ENCODE measurements around the gene GGT6. TPM values are rescaled to one million over a fixed set of nuclear protein-coding genes. Genes with fewer than 3 reads are reported as not detected.
"Not testable (repeated sequence)": the region's sequence is repeated elsewhere in the genome, so short reads cannot be mapped to it uniquely, and the experiment has no call there.

GGT6 gene
- total RNA-seq, 1 experiment from 2014 or later, result not detected

DNA sequence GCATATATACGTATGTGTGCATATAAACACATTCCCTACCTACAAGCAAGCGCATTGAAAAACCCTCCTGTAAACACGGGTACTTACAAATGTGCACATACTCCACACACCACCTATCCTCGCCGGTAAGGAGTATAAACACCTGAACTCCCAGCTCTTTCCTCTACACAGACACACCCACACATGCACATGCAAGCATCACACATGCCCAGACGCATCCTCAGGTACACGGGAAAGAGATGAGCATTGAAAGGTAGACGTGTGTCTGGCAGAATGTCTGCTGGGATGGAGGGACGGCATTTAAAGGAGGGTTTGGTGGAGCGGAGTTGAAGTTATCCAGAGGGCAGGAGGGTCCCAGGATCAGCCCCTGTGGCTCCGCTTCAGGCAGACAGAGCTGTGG, 19.3 kb upstream of the GGT6 start:
- H3K27ac ChIP-seq (ENCODE audit: low read depth, low read length, poor library complexity, severe bottlenecking), result no peak overlapping the region
- no peak for TF ChIP-seq CTCF (conservative IDR thresholded peaks at IDR 0.05; ENCODE audit: low read depth, low read length)
- TF ChIP-seq EZH2 (IDR thresholded peaks at IDR 0.05; ENCODE audit: borderline replicate concordance, low read depth, low read length, poor library complexity, severe bottlenecking), result no peak
- H3K9me3 ChIP-seq (ENCODE audit: low read depth, low read length, poor library complexity, severe bottlenecking), result no peaks in the 10 kb centered on the region
- BruUV-seq (replicated peaks), result no TSS peak
- DNase-seq (ENCODE audit: low spot score), result no peak
- H3K27me3 ChIP-seq (replicated peaks; ENCODE audit: insufficient read depth, low read depth, low read length, poor library complexity), result peaks cover 23% of the 10 kb centered on the region
- H3K4me3 ChIP-seq (ENCODE audit: low read depth, low read length, poor library complexity, severe bottlenecking), result no peak overlapping the region
- no peaks in the 10 kb centered on the region for H3K36me3 ChIP-seq (ENCODE audit: insufficient read depth, low read length, poor library complexity, severe bottlenecking)
- POLR2A ChIA-PET (ENCODE audit: low non-redundant PET), result no interaction called here
- intact Hi-C loops (cut with micrococcal nuclease; ENCODE audit: unreplicated experiment), result no loop called here
- CTCF ChIA-PET, result no interaction called here
- no peaks in the 10 kb centered on the region for H3K4me1 ChIP-seq (ENCODE audit: insufficient read depth, low read length, poor library complexity, severe bottlenecking)

DNA sequence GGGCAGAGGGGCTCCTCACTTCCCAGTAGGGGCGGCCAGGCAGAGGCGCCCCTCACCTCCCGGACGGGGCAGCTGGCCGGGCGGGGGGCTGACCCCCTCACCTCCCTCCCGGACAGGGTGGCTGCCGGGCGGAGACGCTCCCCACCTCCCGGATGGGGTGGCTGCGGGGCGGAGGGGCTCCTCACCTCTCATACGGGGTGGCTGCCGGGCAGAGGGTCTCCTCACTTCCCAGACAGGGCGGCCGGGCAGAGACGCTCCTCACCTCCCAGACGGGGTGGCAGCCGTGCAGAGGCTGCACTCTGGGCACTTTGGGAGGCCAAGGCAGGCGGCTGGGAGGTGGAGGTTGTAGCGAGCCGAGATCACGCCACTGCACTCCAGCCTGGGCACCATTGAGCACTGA, 18.0 kb upstream of the GGT6 start:
- H3K36me3 ChIP-seq (ENCODE audit: insufficient read depth, low read length, poor library complexity, severe bottlenecking); DNase-seq (ENCODE audit: low spot score); H3K4me1 ChIP-seq (ENCODE audit: insufficient read depth, low read length, poor library complexity, severe bottlenecking); BruUV-seq (replicated peaks); POLR2A ChIA-PET (ENCODE audit: low non-redundant PET); H3K27ac ChIP-seq (ENCODE audit: low read depth, low read length, poor library complexity, severe bottlenecking); intact Hi-C loops (cut with micrococcal nuclease; ENCODE audit: unreplicated experiment); H3K4me3 ChIP-seq (ENCODE audit: low read depth, low read length, poor library complexity, severe bottlenecking); CTCF ChIA-PET; H3K9me3 ChIP-seq (ENCODE audit: low read depth, low read length, poor library complexity, severe bottlenecking): not testable (repeated sequence)
- H3K27me3 ChIP-seq (replicated peaks; ENCODE audit: insufficient read depth, low read depth, low read length, poor library complexity), result peaks cover 10% of the 10 kb centered on the region

- POLR2A ChIA-PET (ENCODE audit: low non-redundant PET), result no interaction called here
- H3K4me3 ChIP-seq (ENCODE audit: low read depth, low read length, poor library complexity, severe bottlenecking), result no peak overlapping the region
Measured at GRCh38 chr17:4577386-4577993, 17.1 kb upstream of the GGT6 start.

More at GRCh38 chr17:4577386-4577993, 17.1 kb upstream of the GGT6 start:
- no peak for TF ChIP-seq CTCF (conservative IDR thresholded peaks at IDR 0.05; ENCODE audit: low read depth, low read length)
- no peak for TF ChIP-seq EZH2 (IDR thresholded peaks at IDR 0.05; ENCODE audit: borderline replicate concordance, low read depth, low read length, poor library complexity, severe bottlenecking)
- Histone ChIP-seq H3K9me3 (ENCODE audit: low read depth, low read length, poor library complexity, severe bottlenecking) (no peaks in the 10 kb centered on the region), H3K36me3 (ENCODE audit: insufficient read depth, low read length, poor library complexity, severe bottlenecking) (no peaks in the 10 kb centered on the region), H3K27ac (ENCODE audit: low read depth, low read length, poor library complexity, severe bottlenecking) (no peak overlapping the region), H3K4me1 (ENCODE audit: insufficient read depth, low read length, poor library complexity, severe bottlenecking) (no peaks in the 10 kb centered on the region), H3K27me3 (replicated peaks; ENCODE audit: insufficient read depth, low read depth, low read length, poor library complexity) (peaks cover 1% of the 10 kb centered on the region)
- DNase-seq (ENCODE audit: low spot score), result no peak
- CTCF ChIA-PET, result no interaction called here
- intact Hi-C loops (cut with micrococcal nuclease; ENCODE audit: unreplicated experiment), result no loop called here
- BruUV-seq (replicated peaks), result no TSS peak

Data from A673 (cell line).